GM23338 (cell line): Measurements from ENCODE around the gene SMTNL2.

ENCODE experiments used
- CREB1 ChIP-seq: fragments of 250-450 bp; sonication (Bioruptor Pico); IDR thresholded peaks from 2 replicates; pipeline ENCODE4 v1.5.0; 2020; ENCODE audit warnings: low read depth, mild to moderate bottlenecking, moderate library complexity
- EZH2 ChIP-seq: fragments of 200-600 bp; sonication (generic); IDR thresholded peaks from one replicate; pipeline ENCODE4 v1.8.0; 2017; ENCODE audit warnings: antibody characterized with exemption, mild to moderate bottlenecking, low read depth; ENCODE audit not compliant: unreplicated experiment
- EZH2phosphoT487 ChIP-seq: fragments of 200-600 bp; sonication (generic); IDR thresholded peaks from one replicate; pipeline ENCODE4 v1.8.1; 2018; ENCODE audit warnings: antibody characterized with exemption; ENCODE audit not compliant: unreplicated experiment
- JUNB ChIP-seq: IDR thresholded peaks from one replicate; pipeline ENCODE4 v1.6.1; 2016; ENCODE audit warnings: antibody characterized with exemption; ENCODE audit not compliant: unreplicated experiment
- NANOG ChIP-seq: IDR thresholded peaks from 2 replicates; pipeline ENCODE4 v1.6.1; 2016; ENCODE audit warnings: antibody characterized with exemption, borderline replicate concordance
- POLR2AphosphoS5 ChIP-seq: IDR thresholded peaks from 2 replicates; pipeline ENCODE4 v1.6.1; 2016; ENCODE audit warnings: antibody characterized with exemption, low read depth
- STAT1 ChIP-seq: IDR thresholded peaks from one replicate; pipeline ENCODE4 v1.6.1; 2016; ENCODE audit warnings: antibody characterized with exemption; ENCODE audit not compliant: unreplicated experiment
- ZNF114 ChIP-seq: fragments of 250-450 bp; sonication (Bioruptor Pico); IDR thresholded peaks from 2 replicates; pipeline ENCODE4 v1.5.0; 2020; ENCODE audit warnings: mild to moderate bottlenecking, moderate library complexity
- ZNF331 ChIP-seq: fragments of 250-450 bp; sonication (Bioruptor Pico); IDR thresholded peaks from 2 replicates; pipeline ENCODE4 v1.5.0; 2020; ENCODE audit warnings: low read depth, mild to moderate bottlenecking, moderate library complexity
- TF ChIP-seq, protein P1 (sequence below), 2 experiments: fragments of 200-600 bp in 1 of 2; sonication (generic) in 1 of 2; conservative IDR thresholded peaks; 2 replicates each; pipeline versions ENCODE4 v1.5.1 to v1.6.1; 2016 to 2017; ENCODE audit warnings: antibody characterized with exemption in 2 of 2, low read depth in 2 of 2, mild to moderate bottlenecking in 2 of 2, moderate library complexity in 1 of 2
- TF ChIP-seq, protein P2 (sequence below): IDR thresholded peaks from one replicate; pipeline ENCODE4 v1.6.1; 2018; ENCODE audit warnings: antibody characterized with exemption; ENCODE audit not compliant: unreplicated experiment
- TF ChIP-seq, protein P3 (sequence below): IDR thresholded peaks from 2 replicates; pipeline ENCODE4 v1.6.1; 2016; ENCODE audit warnings: antibody characterized with exemption

DNA sequence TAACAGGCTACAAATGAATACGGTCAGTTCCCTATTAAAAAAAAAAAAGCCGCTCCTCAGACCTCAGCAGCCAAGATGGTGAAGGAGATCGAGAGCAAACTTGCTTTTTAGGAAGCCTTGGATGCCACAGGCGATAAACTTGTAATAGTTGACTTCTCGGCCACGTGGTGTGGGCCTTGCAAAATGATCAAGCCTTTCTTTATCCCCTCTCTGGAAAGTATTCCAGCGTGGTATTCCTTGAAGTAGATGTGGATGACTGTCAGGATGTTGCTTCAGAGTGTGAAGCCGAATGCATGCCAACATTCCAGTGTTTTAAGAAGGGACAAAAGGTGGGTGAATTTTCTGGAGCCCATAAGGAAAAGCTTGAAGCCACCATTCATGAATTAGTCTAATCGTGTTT lies 12.2 kb upstream of the SMTNL2 start:
- TF ChIP-seq, protein P1, sequence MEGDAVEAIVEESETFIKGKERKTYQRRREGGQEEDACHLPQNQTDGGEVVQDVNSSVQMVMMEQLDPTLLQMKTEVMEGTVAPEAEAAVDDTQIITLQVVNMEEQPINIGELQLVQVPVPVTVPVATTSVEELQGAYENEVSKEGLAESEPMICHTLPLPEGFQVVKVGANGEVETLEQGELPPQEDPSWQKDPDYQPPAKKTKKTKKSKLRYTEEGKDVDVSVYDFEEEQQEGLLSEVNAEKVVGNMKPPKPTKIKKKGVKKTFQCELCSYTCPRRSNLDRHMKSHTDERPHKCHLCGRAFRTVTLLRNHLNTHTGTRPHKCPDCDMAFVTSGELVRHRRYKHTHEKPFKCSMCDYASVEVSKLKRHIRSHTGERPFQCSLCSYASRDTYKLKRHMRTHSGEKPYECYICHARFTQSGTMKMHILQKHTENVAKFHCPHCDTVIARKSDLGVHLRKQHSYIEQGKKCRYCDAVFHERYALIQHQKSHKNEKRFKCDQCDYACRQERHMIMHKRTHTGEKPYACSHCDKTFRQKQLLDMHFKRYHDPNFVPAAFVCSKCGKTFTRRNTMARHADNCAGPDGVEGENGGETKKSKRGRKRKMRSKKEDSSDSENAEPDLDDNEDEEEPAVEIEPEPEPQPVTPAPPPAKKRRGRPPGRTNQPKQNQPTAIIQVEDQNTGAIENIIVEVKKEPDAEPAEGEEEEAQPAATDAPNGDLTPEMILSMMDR (conservative IDR thresholded peaks at IDR 0.05; ENCODE audit: low read depth in 2 of 2), result no peak
- TF ChIP-seq, protein P2, sequence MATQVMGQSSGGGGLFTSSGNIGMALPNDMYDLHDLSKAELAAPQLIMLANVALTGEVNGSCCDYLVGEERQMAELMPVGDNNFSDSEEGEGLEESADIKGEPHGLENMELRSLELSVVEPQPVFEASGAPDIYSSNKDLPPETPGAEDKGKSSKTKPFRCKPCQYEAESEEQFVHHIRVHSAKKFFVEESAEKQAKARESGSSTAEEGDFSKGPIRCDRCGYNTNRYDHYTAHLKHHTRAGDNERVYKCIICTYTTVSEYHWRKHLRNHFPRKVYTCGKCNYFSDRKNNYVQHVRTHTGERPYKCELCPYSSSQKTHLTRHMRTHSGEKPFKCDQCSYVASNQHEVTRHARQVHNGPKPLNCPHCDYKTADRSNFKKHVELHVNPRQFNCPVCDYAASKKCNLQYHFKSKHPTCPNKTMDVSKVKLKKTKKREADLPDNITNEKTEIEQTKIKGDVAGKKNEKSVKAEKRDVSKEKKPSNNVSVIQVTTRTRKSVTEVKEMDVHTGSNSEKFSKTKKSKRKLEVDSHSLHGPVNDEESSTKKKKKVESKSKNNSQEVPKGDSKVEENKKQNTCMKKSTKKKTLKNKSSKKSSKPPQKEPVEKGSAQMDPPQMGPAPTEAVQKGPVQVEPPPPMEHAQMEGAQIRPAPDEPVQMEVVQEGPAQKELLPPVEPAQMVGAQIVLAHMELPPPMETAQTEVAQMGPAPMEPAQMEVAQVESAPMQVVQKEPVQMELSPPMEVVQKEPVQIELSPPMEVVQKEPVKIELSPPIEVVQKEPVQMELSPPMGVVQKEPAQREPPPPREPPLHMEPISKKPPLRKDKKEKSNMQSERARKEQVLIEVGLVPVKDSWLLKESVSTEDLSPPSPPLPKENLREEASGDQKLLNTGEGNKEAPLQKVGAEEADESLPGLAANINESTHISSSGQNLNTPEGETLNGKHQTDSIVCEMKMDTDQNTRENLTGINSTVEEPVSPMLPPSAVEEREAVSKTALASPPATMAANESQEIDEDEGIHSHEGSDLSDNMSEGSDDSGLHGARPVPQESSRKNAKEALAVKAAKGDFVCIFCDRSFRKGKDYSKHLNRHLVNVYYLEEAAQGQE, result no peak
- no peak for TF ChIP-seq POLR2AphosphoS5
- no peak for TF ChIP-seq EZH2phosphoT487
- no peak for TF ChIP-seq EZH2
- no peak for TF ChIP-seq CREB1 (CRISPR knock-in tag)
- TF ChIP-seq STAT1, result no peak
- TF ChIP-seq NANOG, result no peak
- no peak for TF ChIP-seq JUNB
- TF ChIP-seq, protein P3, sequence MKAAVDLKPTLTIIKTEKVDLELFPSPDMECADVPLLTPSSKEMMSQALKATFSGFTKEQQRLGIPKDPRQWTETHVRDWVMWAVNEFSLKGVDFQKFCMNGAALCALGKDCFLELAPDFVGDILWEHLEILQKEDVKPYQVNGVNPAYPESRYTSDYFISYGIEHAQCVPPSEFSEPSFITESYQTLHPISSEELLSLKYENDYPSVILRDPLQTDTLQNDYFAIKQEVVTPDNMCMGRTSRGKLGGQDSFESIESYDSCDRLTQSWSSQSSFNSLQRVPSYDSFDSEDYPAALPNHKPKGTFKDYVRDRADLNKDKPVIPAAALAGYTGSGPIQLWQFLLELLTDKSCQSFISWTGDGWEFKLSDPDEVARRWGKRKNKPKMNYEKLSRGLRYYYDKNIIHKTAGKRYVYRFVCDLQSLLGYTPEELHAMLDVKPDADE, result no peak
- TF ChIP-seq ZNF331 (CRISPR knock-in tag), result no peak
- TF ChIP-seq ZNF114 (CRISPR knock-in tag), result no peak
